Large intestine (tissue), 3 donors: ENCODE measurements around the gene PDE3A. TPM values are rescaled to one million over a fixed set of nuclear protein-coding genes. Genes with fewer than 3 reads are reported as not detected.
A peak's percentile ranks its signal among the peaks of the same experiment; 100 is the strongest.

Experiments used
- DNase-seq, 2 donors: peaks; one replicate each; pipeline versions ENCODE4 v3.0.0 to v3.0.0-alpha.2; 2013
- H3K27ac ChIP-seq: one replicate; pipeline ENCODE4 v1.5.1; 2013; ENCODE audit warnings: low read length
- H3K27me3 ChIP-seq: 2 replicates; pipeline ENCODE4 v1.6.1; 2013; ENCODE audit warnings: low read length; ENCODE audit not compliant: control insufficient read depth, insufficient read depth
- H3K36me3 ChIP-seq: 2 replicates; pipeline ENCODE4 v1.6.1; 2013; ENCODE audit warnings: low read length; ENCODE audit not compliant: control insufficient read depth, insufficient read depth
- H3K4me1 ChIP-seq: one replicate; pipeline ENCODE4 v1.6.1; 2013; ENCODE audit warnings: low read length; ENCODE audit not compliant: control insufficient read depth, insufficient read depth
- H3K4me3 ChIP-seq: one replicate; pipeline ENCODE4 v1.5.1; 2013; ENCODE audit warnings: low read length
- H3K9me3 ChIP-seq: one replicate; pipeline ENCODE4 v1.6.1; 2013; ENCODE audit warnings: mild to moderate bottlenecking, low read depth, low read length, moderate library complexity; ENCODE audit not compliant: control insufficient read depth
- WGBS: methylation state at CpG from one replicate; pipeline ENCODE4 v1.1.5; 2013; ENCODE audit warnings: low lambda C conversion rate; ENCODE audit not compliant: insufficient coverage; 5-methylcytosine and 5-hydroxymethylcytosine counted together
- polyA plus RNA-seq: library from polyadenylated mRNA; unstranded; fragments of 120-200 nt; gene quantifications from one replicate; pipeline ENCODE4 v1.2.1, GENCODE V29; 2013

Gene PDE3A
- polyA plus RNA-seq, 1 donor, result 62.0 TPM

- whole genome bisulfite sequencing, result no CpG with 5 or more reads among the region's 2 CpGs
- Histone ChIP-seq H3K4me3 (no peak overlapping the region), H3K9me3 (no peaks in the 10 kb centered on the region), H3K27ac (no peak overlapping the region), H3K4me1 (no peaks in the 10 kb centered on the region), H3K27me3 (no peaks in the 10 kb centered on the region), H3K36me3 (peaks cover 3% of the 10 kb centered on the region)
- DNase-seq, result no peak
These were observed 103.9 kb downstream of the PDE3A start for GRCh38 chr12:20472102-20472782.

GRCh38 chr12:20473133-20473532, 104.8 kb downstream of the PDE3A start:
- Histone ChIP-seq H3K4me1 (no peaks in the 10 kb centered on the region), H3K36me3 (peaks cover 3% of the 10 kb centered on the region), H3K27me3 (no peaks in the 10 kb centered on the region), H3K27ac (no peak overlapping the region), H3K4me3 (no peak overlapping the region), H3K9me3 (no peaks in the 10 kb centered on the region)
- WGBS, result 93% methylated on average over 2 of the region's 5 CpGs
- no peak for DNase-seq

- 97% methylated on average over 5 of the region's 6 CpGs for WGBS
- Histone ChIP-seq H3K36me3 (peaks cover 3% of the 10 kb centered on the region), H3K27ac (no peak overlapping the region), H3K9me3 (no peaks in the 10 kb centered on the region), H3K4me3 (no peak overlapping the region), H3K27me3 (no peaks in the 10 kb centered on the region), H3K4me1 (no peaks in the 10 kb centered on the region)
- no peak for DNase-seq
These were observed 105.7 kb downstream of the PDE3A start for GRCh38 chr12:20474016-20474415.

GRCh38 chr12:20474443-20474842, 106.1 kb downstream of the PDE3A start:
- Histone ChIP-seq H3K27ac (no peak overlapping the region), H3K4me3 (no peak overlapping the region), H3K36me3 (peaks cover 3% of the 10 kb centered on the region), H3K4me1 (no peaks in the 10 kb centered on the region), H3K9me3 (no peaks in the 10 kb centered on the region), H3K27me3 (no peaks in the 10 kb centered on the region)
- no peak for DNase-seq
- 100% methylated on average over 2 of the region's 4 CpGs for WGBS

- no CpG with 5 or more reads among the region's 5 CpGs for WGBS
- Histone ChIP-seq H3K4me3 (no peak overlapping the region), H3K36me3 (peaks cover 3% of the 10 kb centered on the region), H3K27ac (no peak overlapping the region), H3K9me3 (no peaks in the 10 kb centered on the region), H3K4me1 (no peaks in the 10 kb centered on the region), H3K27me3 (no peaks in the 10 kb centered on the region)
- DNase-seq, result peak in 1 of 2 donors; percentile 42
These were observed 107.2 kb downstream of the PDE3A start for GRCh38 chr12:20475542-20475941.

- Histone ChIP-seq H3K4me3 (no peak overlapping the region), H3K27ac (no peak overlapping the region), H3K9me3 (no peaks in the 10 kb centered on the region), H3K27me3 (no peaks in the 10 kb centered on the region), H3K4me1 (no peaks in the 10 kb centered on the region), H3K36me3 (peaks cover 3% of the 10 kb centered on the region)
- DNase-seq, result no peak
- no CpG with 5 or more reads among the region's 2 CpGs for WGBS
These were observed 108.2 kb downstream of the PDE3A start for GRCh38 chr12:20476551-20476950.

GRCh38 chr12:20477255-20477654, 108.9 kb downstream of the PDE3A start:
- no peak overlapping the region for H3K27ac ChIP-seq
- no peaks in the 10 kb centered on the region for H3K27me3 ChIP-seq
- 96% methylated on average over 4 of the region's 5 CpGs for WGBS
- no peak overlapping the region for H3K4me3 ChIP-seq
- DNase-seq, result no peak
- no peaks in the 10 kb centered on the region for H3K4me1 ChIP-seq
- peaks cover 3% of the 10 kb centered on the region for H3K36me3 ChIP-seq
- H3K9me3 ChIP-seq, result no peaks in the 10 kb centered on the region

- H3K4me3 ChIP-seq, result no peak overlapping the region
- H3K4me1 ChIP-seq, result no peaks in the 10 kb centered on the region
- WGBS, result 83% methylated on average over 2 of the region's 4 CpGs
- H3K36me3 ChIP-seq, result peaks cover 3% of the 10 kb centered on the region
- H3K27ac ChIP-seq, result no peak overlapping the region
- H3K9me3 ChIP-seq, result no peaks in the 10 kb centered on the region
- no peak for DNase-seq
- H3K27me3 ChIP-seq, result no peaks in the 10 kb centered on the region
These were observed 109.3 kb downstream of the PDE3A start for GRCh38 chr12:20477672-20478071.

GRCh38 chr12:20482491-20483054, 114.2 kb downstream of the PDE3A start:
- Histone ChIP-seq H3K36me3 (peaks cover 3% of the 10 kb centered on the region), H3K27me3 (no peaks in the 10 kb centered on the region)
- DNase-seq, result peak in 1 of 2 donors; percentile 47

GRCh38 chr12:20483776-20484175, 115.4 kb downstream of the PDE3A start:
- Histone ChIP-seq H3K4me1 (no peaks in the 10 kb centered on the region), H3K9me3 (no peaks in the 10 kb centered on the region), H3K27me3 (no peaks in the 10 kb centered on the region), H3K27ac (no peak overlapping the region), H3K36me3 (peaks cover 3% of the 10 kb centered on the region), H3K4me3 (no peak overlapping the region)
- DNase-seq, result no peak
- 100% methylated on average over 1 of the region's 1 CpG for WGBS

More at GRCh38 chr12:20482491-20483054, 114.2 kb downstream of the PDE3A start:
- no CpG with 5 or more reads among the region's 2 CpGs for WGBS
- H3K27ac ChIP-seq, result peak overlapping the region; percentile 27
- H3K9me3 ChIP-seq, result no peaks in the 10 kb centered on the region
- no peak overlapping the region for H3K4me3 ChIP-seq
- no peaks in the 10 kb centered on the region for H3K4me1 ChIP-seq

GRCh38 chr12:20486233-20486632, 117.9 kb downstream of the PDE3A start:
- Histone ChIP-seq H3K9me3 (no peaks in the 10 kb centered on the region), H3K36me3 (peaks cover 3% of the 10 kb centered on the region), H3K27ac (no peak overlapping the region), H3K27me3 (no peaks in the 10 kb centered on the region), H3K4me1 (no peaks in the 10 kb centered on the region), H3K4me3 (no peak overlapping the region)
- DNase-seq, result no peak
- WGBS, result no CpG with 5 or more reads among the region's 2 CpGs
